ENCODE data around the gene KRTAP10-2. TPM values are rescaled to one million over a fixed set of nuclear protein-coding genes. Genes with fewer than 3 reads are reported as not detected.
"Not testable (repeated sequence)": the region's sequence is repeated elsewhere in the genome, so short reads cannot be mapped to it uniquely, and the experiment has no call there.

Gene KRTAP10-2
- total and polyA plus RNA-seq, 9 of the 15 experiments (the other 6 are each of a cell fraction or from before 2014, with no cell fraction given): not detected

- H3K4me1 ChIP-seq (replicated peaks in 1 of 2; ENCODE audit: control insufficient read depth in 2 of 2, insufficient read depth in 2 of 2, low read length in 2 of 2): no peaks in the 10 kb centered on the region; a peak in 2 of 5 replicates
- H3K36me3 ChIP-seq (ENCODE audit: control insufficient read depth, insufficient read depth, low read length): no peaks in the 10 kb centered on the region
- CTCF ChIA-PET (ENCODE audit: low intra/inter-chr PET ratio): no interaction called here
- FAIRE-seq (no peak), DNase-seq (ENCODE audit: extremely low read depth in 1 of 4, low spot score in 3 of 4) (no peak), ATAC-seq (no peak)
- WGBS (ENCODE audit: insufficient coverage, low coverage, missing lambda C conversion rate): 0% methylated on average over 3 of the region's 3 CpGs
- H4K20me1 ChIP-seq (replicated peaks; ENCODE audit: control insufficient read depth, insufficient read depth, low read length): no peaks in the 10 kb centered on the region
- peaks cover 0 to 8% of the 10 kb centered on the region in 2 experiments; a peak in 1 of 5 replicates for H3K27me3 ChIP-seq (ENCODE audit: control insufficient read depth in 2 of 2, insufficient read depth in 2 of 2, low read length in 2 of 2)
- H3K9ac ChIP-seq (ENCODE audit: insufficient read depth in 1 of 2, low read depth in 2 of 2, low read length in 2 of 2): no peak overlapping the region
- TF ChIP-seq ZFP1 (CRISPR knock-in tag; IDR thresholded peaks at IDR 0.05): peak; percentile 96
- TF ChIP-seq ZNF263 (CRISPR knock-in tag; IDR thresholded peaks at IDR 0.05; ENCODE audit: borderline replicate concordance): no peak
- H3K4me3 ChIP-seq: no peak overlapping the region
- H3K79me2 ChIP-seq (ENCODE audit: control insufficient read depth, insufficient read depth, low read length): no peaks in the 10 kb centered on the region
- peaks cover 3% of the 10 kb centered on the region for H3K9me3 ChIP-seq (replicated peaks; ENCODE audit: control insufficient read depth, insufficient read depth, low read depth, low read length)
- BruUV-seq (replicated peaks): no TSS peak
- H3K9me1 ChIP-seq (ENCODE audit: control insufficient read depth, insufficient read depth, low read length): no peaks in the 10 kb centered on the region
- H3K27ac ChIP-seq (ENCODE audit: extremely low read depth, low read depth, low read length): no peak overlapping the region
- POLR2A ChIA-PET: interaction anchor here (1.4 kb wide), 1 partner anchor 20 kb away, joined by 3 read pairs; no protein-coding TSS in a partner anchor
- intact Hi-C loops (cut with micrococcal nuclease) (no loop called here), in situ Hi-C loops (cut with MboI) (no loop called here)
- H2AFZ ChIP-seq (ENCODE audit: low read depth, low read length): no peak overlapping the region
- H3K4me2 ChIP-seq (ENCODE audit: insufficient read depth, low read length): no peak overlapping the region
Measured at GRCh38 chr21:44581158-44581557, 29.9 kb upstream of the KRTAP10-2 start.

GRCh38 chr21:44580231-44580821 lies 29.0 kb upstream of the KRTAP10-2 start, which contains the start of gene KRTAP10-5:
Gene KRTAP10-5 (minus strand): TSS chr21:44580604. CDS start chr21:44580578, 26 bp downstream.
- H3K9me1 ChIP-seq (ENCODE audit: control insufficient read depth, insufficient read depth, low read length); H3K79me2 ChIP-seq (ENCODE audit: control insufficient read depth, insufficient read depth, low read length); H3K4me1 ChIP-seq (replicated peaks in 1 of 2; ENCODE audit: control insufficient read depth in 2 of 2, insufficient read depth in 2 of 2, low read length in 2 of 2); CTCF ChIA-PET (ENCODE audit: low intra/inter-chr PET ratio); H3K9me3 ChIP-seq (replicated peaks; ENCODE audit: control insufficient read depth, insufficient read depth, low read depth, low read length); in situ Hi-C loops (cut with MboI); DNase-seq (ENCODE audit: extremely low read depth in 1 of 4, low spot score in 3 of 4); ATAC-seq; H3K36me3 ChIP-seq (ENCODE audit: control insufficient read depth, insufficient read depth, low read length); H3K9ac ChIP-seq (ENCODE audit: insufficient read depth in 1 of 2, low read depth in 2 of 2, low read length in 2 of 2); FAIRE-seq; H2AFZ ChIP-seq (ENCODE audit: low read depth, low read length); H3K27ac ChIP-seq (ENCODE audit: extremely low read depth, low read depth, low read length); H3K4me2 ChIP-seq (ENCODE audit: insufficient read depth, low read length); intact Hi-C loops (cut with micrococcal nuclease); BruUV-seq (replicated peaks); H3K4me3 ChIP-seq; H4K20me1 ChIP-seq (replicated peaks; ENCODE audit: control insufficient read depth, insufficient read depth, low read length): not testable (repeated sequence)
- H3K27me3 ChIP-seq (ENCODE audit: control insufficient read depth in 2 of 2, insufficient read depth in 2 of 2, low read length in 2 of 2): peaks cover 0 to 16% of the 10 kb centered on the region in 2 experiments; a peak in 3 of 5 replicates
- POLR2A ChIA-PET: interaction anchor here (0.7 to 1.4 kb wide), 2 partner anchors 19 to 182 kb away, joined by 3 read pairs; no protein-coding TSS in a partner anchor
- WGBS (ENCODE audit: insufficient coverage, low coverage, missing lambda C conversion rate): 3% methylated on average over 15 of the region's 19 CpGs

Measured in K562 (cell line).